SK-N-SH treated with all-trans-retinoic acid at 6 μM for 48 hours (cell line): Measurements from ENCODE around the gene ATP2B3.

Experiments
- ATAC-seq: fragments of 200-7000 bp; cut with Tn5 transposase; 3 replicates; pipeline ENCODE4 v1.9.1; 2020; ENCODE audit warnings: mild to moderate bottlenecking, moderate library complexity
- ARNTL ChIP-seq: fragments of 450-650 bp; formaldehyde crosslinking; IDR thresholded peaks from 2 replicates; pipeline ENCODE4 v1.5.0; 2020; ENCODE audit warnings: low read depth, mild to moderate bottlenecking, moderate library complexity, borderline replicate concordance
- BACH2 ChIP-seq: fragments of 250-450 bp; sonication (Bioruptor Pico); IDR thresholded peaks from 2 replicates; pipeline ENCODE4 v1.9.0; 2021; ENCODE audit warnings: mild to moderate bottlenecking, borderline replicate concordance
- CREB5 ChIP-seq: fragments of 250-450 bp; sonication (Bioruptor Pico); IDR thresholded peaks from 2 replicates; pipeline ENCODE4 v1.5.1; 2020; ENCODE audit warnings: low read depth, mild to moderate bottlenecking, moderate library complexity
- ESRRG ChIP-seq: fragments of 250-450 bp; sonication (Bioruptor Pico); IDR thresholded peaks from 2 replicates; pipeline ENCODE4 v1.6.1; 2021; ENCODE audit warnings: mild to moderate bottlenecking
- GLIS3 ChIP-seq: fragments of 250-450 bp; sonication (Bioruptor Pico); IDR thresholded peaks from 2 replicates; pipeline ENCODE4 v1.5.0; 2020; ENCODE audit warnings: mild to moderate bottlenecking, moderate library complexity
- ISL1 ChIP-seq: fragments of 250-450 bp; sonication (Bioruptor Pico); IDR thresholded peaks from 2 replicates; pipeline ENCODE4 v2.1.2; 2022; ENCODE audit warnings: mild to moderate bottlenecking, moderate library complexity
- PATZ1 ChIP-seq: fragments of 250-450 bp; sonication (Bioruptor Pico); IDR thresholded peaks from 2 replicates; pipeline ENCODE4 v1.8.0; 2020; ENCODE audit warnings: mild to moderate bottlenecking, moderate library complexity, borderline replicate concordance
- POU6F1 ChIP-seq: fragments of 250-450 bp; sonication (Bioruptor Pico); IDR thresholded peaks from 2 replicates; pipeline ENCODE4 v1.8.0; 2021; ENCODE audit warnings: low read depth, mild to moderate bottlenecking, moderate library complexity, borderline replicate concordance
- PPARA ChIP-seq: fragments of 250-450 bp; sonication (Bioruptor Pico); IDR thresholded peaks from 2 replicates; pipeline ENCODE4 v1.5.0; 2020; ENCODE audit warnings: mild to moderate bottlenecking, borderline replicate concordance
- RARB ChIP-seq: fragments of 250-450 bp; sonication (Bioruptor Pico); IDR thresholded peaks from 2 replicates; pipeline ENCODE4 v1.8.0; 2021; ENCODE audit warnings: mild to moderate bottlenecking, moderate library complexity
- SNAI2 ChIP-seq: fragments of 250-450 bp; sonication (Bioruptor Pico); IDR thresholded peaks from 2 replicates; pipeline ENCODE4 v1.5.0; 2020; ENCODE audit warnings: mild to moderate bottlenecking, moderate library complexity
- TCF4 ChIP-seq: fragments of 250-450 bp; sonication (Bioruptor Pico); IDR thresholded peaks from 2 replicates; pipeline ENCODE4 v1.8.0; 2021; ENCODE audit warnings: mild to moderate bottlenecking, moderate library complexity, borderline replicate concordance
- TOX ChIP-seq: fragments of 250-450 bp; sonication (Bioruptor Pico); IDR thresholded peaks from 2 replicates; pipeline ENCODE4 v1.8.0; 2021; ENCODE audit warnings: mild to moderate bottlenecking, moderate library complexity, borderline replicate concordance
- TSHZ2 ChIP-seq: fragments of 250-450 bp; sonication (Bioruptor Pico); IDR thresholded peaks from 2 replicates; pipeline ENCODE4 v1.5.0; 2020; ENCODE audit warnings: mild to moderate bottlenecking, moderate library complexity
- ZC3H10 ChIP-seq: fragments of 250-450 bp; sonication (Bioruptor Pico); IDR thresholded peaks from 2 replicates; pipeline ENCODE4 v1.5.1; 2021; ENCODE audit warnings: mild to moderate bottlenecking, moderate library complexity
- ZFP3 ChIP-seq: fragments of 250-450 bp; sonication (Bioruptor Pico); IDR thresholded peaks from 2 replicates; pipeline ENCODE4 v1.5.0; 2020; ENCODE audit warnings: mild to moderate bottlenecking, moderate library complexity
- ZFP30 ChIP-seq: fragments of 450-650 bp; formaldehyde crosslinking; IDR thresholded peaks from 2 replicates; pipeline ENCODE4 v1.5.0; 2022; ENCODE audit warnings: mild to moderate bottlenecking, moderate library complexity
- ZNF565 ChIP-seq: fragments of 450-650 bp; formaldehyde crosslinking; conservative IDR thresholded peaks from 2 replicates; pipeline ENCODE4 v1.5.0; 2020; ENCODE audit warnings: low read depth, mild to moderate bottlenecking, moderate library complexity
- ZNF70 ChIP-seq: fragments of 450-650 bp; formaldehyde crosslinking; IDR thresholded peaks from 2 replicates; pipeline ENCODE4 v1.5.0; 2020; ENCODE audit warnings: mild to moderate bottlenecking, moderate library complexity
- ZNF8 ChIP-seq: fragments of 450-650 bp; formaldehyde crosslinking; IDR thresholded peaks from 2 replicates; pipeline ENCODE4 v1.5.0; 2020; ENCODE audit warnings: mild to moderate bottlenecking, moderate library complexity

The ATP2B3 gene

GRCh38 chrX:153477364-153477857, 40.0 kb upstream of the ATP2B3 start:
- ATAC-seq: peak; percentile 64
- TF ChIP-seq BACH2 (no peak), TCF4 (CRISPR knock-in tag) (0 out of 2 replicates have a peak, but pooled peaks have one; percentile 2), ZNF565 (CRISPR knock-in tag) (no peak), GLIS3 (CRISPR knock-in tag) (no peak), POU6F1 (CRISPR knock-in tag) (no peak)

GRCh38 chrX:153477901-153478300, 39.5 kb upstream of the ATP2B3 start:
- ATAC-seq: peak; percentile 2
- no peak for TF ChIP-seq ZFP3 (CRISPR knock-in tag)
- TF ChIP-seq ESRRG (CRISPR knock-in tag): no peak
- TF ChIP-seq CREB5: no peak
- TF ChIP-seq ISL1 (CRISPR knock-in tag): no peak
- TF ChIP-seq TSHZ2 (CRISPR knock-in tag): no peak

GRCh38 chrX:153478746-153479145, 38.7 kb upstream of the ATP2B3 start:
- TF ChIP-seq ZFP3 (CRISPR knock-in tag) (no peak), ZNF8 (CRISPR knock-in tag) (no peak), PATZ1 (no peak), TOX (CRISPR knock-in tag) (no peak), TSHZ2 (CRISPR knock-in tag) (no peak), SNAI2 (no peak)
- ATAC-seq: no peak

GRCh38 chrX:153481043-153481442, 36.4 kb upstream of the ATP2B3 start:
- no peak for ATAC-seq
- no peak for TF ChIP-seq GLIS3 (CRISPR knock-in tag)
- no peak for TF ChIP-seq ZNF70 (CRISPR knock-in tag)
- TF ChIP-seq TSHZ2 (CRISPR knock-in tag): no peak
- TF ChIP-seq TCF4 (CRISPR knock-in tag): no peak
- TF ChIP-seq PPARA (CRISPR knock-in tag): no peak
- TF ChIP-seq RARB (CRISPR knock-in tag): no peak
- no peak for TF ChIP-seq POU6F1 (CRISPR knock-in tag)
- no peak for TF ChIP-seq CREB5
- no peak for TF ChIP-seq ARNTL (CRISPR knock-in tag)
- TF ChIP-seq ZFP30: no peak
- TF ChIP-seq ZC3H10 (CRISPR knock-in tag): no peak
